Bone marrow (tissue), 2 donors: ENCODE measurements around the gene DEUP1.

ENCODE experiments used
- DNase-seq, 2 donors: peaks; one replicate each; lab custom pipeline; 2025; lab: John Stamatoyannopoulos, UW

DEUP1 gene

DNA sequence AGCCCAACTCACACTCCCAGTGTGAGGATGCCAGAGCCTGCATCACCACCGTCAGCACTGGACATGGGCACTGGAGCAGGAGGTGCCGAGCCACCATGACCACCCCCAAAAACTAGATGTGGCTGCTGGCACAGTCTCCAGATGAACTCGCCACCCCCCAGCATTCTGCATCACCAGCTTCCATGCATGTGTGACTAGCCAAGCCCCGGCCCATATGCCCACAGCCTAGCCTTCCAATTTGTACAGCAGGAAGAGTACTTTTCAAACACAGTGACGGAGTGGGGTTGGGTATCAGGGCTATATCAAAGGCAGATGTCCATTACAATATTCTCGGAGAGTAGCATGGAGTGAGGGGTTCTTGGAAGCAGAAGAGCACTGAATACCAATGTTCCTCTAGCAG is 149.7 kb downstream of the DEUP1 start:
- no peak for DNase-seq

DNA sequence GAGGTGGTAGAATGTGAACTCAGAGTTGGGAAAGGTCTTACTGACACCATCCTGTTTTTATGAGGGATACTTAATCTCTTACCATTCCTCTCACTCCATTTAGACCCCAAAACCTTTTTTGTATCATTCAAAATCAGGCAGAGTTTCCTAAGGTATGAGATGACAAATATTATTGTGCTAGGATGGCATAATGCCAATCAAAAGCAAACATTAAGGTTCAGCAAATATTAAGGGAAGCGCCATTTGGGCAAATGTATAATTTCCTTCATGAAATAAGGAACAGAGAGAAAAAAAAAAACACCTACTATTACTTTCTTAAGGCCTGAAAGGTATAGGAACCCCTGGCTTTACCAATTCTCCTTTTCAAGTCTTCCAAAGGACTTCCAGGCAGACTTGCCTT is 150.2 kb downstream of the DEUP1 start:
- no peak for DNase-seq

DNA sequence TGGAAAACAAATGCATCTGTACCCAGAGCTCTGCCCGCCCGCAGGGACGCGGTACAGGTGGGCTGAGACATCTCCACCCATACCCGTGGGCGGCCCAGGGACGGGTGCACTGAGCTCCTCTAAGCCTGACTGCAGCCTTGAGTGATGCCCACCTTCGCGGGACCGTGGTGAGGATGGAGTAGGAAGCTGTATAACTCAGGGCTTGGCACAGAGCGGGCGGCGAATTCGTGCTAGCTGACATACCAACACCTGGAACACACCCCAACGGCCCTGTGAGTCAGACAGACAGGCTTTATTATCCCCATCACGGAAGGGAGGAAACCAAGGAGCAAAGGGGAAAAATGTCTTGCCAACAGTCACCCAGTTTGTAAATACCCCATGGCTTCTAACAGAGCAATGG is 150.7 kb downstream of the DEUP1 start:
- DNase-seq: no peak

DNA sequence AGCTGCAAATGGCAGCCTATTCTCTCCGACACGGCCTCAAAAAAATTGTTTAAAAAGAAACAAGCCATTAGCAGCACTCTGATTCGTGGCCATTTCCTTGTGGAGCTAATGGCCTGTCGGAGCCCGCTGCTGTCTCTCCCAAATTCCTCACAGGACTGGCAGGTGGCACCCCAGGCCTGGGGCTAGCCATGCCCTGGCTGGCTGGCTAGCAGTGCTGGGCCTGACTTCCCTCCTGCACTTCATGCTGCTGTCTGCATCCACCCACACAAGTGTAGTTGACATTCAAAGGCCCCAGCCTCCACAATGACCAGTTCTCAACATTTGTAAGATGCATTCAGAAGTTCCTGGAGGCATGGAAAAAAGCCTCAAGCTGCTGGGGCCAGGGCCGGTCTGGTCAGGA is 151.2 kb downstream of the DEUP1 start:
- no peak for DNase-seq

DNA sequence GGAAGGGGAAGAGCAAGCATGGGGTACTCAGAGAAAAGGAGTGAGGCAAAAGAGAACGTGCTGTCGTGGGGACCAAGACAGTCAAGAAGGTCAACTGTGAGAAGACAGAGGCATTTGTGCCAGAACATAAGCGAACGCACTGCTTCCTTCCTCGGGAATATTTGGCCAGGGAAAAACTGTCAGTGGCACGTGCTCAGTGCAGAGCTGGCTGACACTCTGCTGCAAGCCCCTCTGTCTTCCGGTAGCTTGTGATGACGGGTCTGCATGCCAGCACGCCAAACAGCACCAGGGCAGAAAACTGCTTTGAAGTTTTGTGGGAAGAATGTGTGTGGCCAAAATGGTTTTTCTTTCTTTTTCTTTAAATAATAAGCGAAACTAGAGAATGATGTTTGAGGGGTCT is 152.0 kb downstream of the DEUP1 start:
- no peak for DNase-seq

DNA sequence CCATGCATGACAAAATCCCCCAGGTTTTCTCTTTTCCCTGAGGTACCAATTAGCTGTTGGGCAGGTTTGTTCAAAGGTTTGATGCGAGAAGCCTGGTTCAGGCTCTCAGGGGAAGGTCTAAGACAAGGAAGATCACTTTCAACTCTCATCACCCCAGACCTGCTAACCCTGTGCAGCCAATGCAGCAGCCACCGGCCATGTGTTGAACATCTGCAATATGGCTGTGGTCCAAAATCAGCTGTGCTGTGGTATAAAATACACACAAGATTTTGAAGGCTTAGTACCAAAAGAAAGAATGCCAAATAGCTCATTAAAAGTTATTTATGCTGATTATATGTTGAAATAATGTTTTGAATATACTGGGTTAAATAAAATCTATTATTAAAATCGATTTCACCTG is 154.2 kb downstream of the DEUP1 start:
- DNase-seq: no peak

DNA sequence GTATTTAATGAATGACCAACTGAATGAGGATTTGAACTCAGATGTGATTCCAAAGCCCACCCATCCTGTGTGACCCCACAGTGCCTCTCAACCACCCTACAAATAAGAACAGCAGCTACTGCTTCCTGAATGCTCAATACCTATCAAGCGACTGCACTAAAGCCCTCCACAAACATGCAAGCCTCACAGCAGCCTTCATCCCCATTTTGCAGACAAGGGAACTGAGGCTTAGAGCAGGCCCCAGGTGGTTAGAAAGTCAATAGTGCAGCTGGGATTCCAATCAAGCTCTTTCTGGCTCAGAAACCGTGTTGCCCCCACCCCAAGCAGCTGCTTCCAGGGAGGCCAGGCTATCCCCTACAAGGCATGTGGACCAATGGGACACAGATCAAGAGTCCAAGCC is 155.4 kb downstream of the DEUP1 start:
- no peak for DNase-seq

DNA sequence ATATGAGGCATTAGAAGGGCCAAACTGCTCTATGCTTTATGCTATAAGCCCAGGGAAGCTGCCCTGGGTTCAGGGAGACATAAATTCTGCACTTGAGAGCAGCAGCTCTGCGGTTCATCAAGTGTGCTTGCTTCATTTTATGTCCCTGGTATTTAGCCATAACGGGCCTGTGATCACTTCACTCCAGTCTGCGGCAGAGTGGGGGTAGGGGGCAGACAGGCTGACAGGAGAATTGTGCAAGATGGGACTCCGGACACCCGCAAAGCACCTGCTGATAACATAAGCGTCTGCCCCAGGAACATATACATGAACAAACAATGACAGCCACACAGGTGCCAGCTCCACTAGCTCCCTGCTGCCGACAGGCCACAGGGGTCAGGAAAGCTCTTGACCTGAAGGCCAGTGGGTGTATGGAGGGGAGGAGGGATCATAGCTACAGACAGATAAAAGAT is 156.5 kb downstream of the DEUP1 start:
- DNase-seq: no peak
